GM19467 (cell line): ENCODE data around the gene LDAF1.
"Not testable (repeated sequence)": the region's sequence is repeated elsewhere in the genome, so short reads cannot be mapped to it uniquely, and the experiment has no call there.

Experiments
- ATAC-seq: cut with Tn5 transposase; IDR thresholded peaks from one replicate; pipeline ENCODE4 v1.9.1; 2021; ENCODE audit warnings: mild to moderate bottlenecking, moderate library complexity; ENCODE audit not compliant: unreplicated experiment

Gene LDAF1

DNA sequence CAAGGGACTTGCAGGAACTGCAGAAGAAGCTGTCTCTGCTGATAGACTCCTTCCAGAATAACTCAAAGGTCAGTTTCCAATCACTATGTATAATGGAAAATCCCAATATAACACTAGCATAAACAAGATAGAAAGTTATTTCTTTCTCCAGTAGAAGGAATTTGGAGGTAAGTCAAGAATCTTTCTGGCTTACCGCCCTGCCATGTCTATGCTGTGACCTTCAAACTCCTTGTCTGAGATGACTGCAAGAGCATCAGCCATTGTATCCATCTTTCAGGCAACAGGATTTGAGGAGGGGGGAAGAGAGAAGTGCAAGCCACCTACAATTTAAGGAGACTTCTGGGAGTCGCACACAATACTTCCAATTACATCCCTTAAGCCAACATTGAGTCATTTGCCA is 2.7 kb downstream of the LDAF1 start:
- no peak for ATAC-seq

- ATAC-seq = no peak
Measured at GRCh38 chr16:21162661-21163151, 4.2 kb downstream of the LDAF1 start.

DNA sequence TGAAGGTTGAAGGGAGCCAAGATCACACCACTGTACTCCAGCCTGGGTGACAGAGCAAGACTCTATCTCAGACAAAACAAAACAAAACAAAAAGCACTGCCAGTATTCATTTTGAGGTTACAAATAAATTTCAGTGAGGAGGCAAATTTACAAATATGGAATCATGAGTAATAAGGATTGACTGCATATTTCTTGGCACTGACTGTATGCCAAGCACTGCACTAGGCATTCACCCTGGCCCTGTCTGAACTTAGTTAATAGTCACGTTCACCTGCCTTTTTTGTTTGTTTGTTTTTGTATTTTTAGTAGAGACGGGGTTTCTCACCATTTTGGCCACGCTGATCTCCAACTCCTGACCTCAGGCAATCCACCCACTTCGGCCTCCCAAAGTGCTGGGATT is 5.1 kb downstream of the LDAF1 start:
- no peak for ATAC-seq

GRCh38 chr16:21164521-21165168 is 6.2 kb downstream of the LDAF1 start:
- no peak for ATAC-seq

- ATAC-seq = no peak
Measured at GRCh38 chr16:21166561-21166961, 8.1 kb downstream of the LDAF1 start.

GRCh38 chr16:21167360-21167759 is 8.9 kb downstream of the LDAF1 start:
- ATAC-seq = no peak

GRCh38 chr16:21167929-21168602 is 9.6 kb downstream of the LDAF1 start:
- ATAC-seq = no peak

GRCh38 chr16:21169249-21169981 is 10.9 kb downstream of the LDAF1 start:
- ATAC-seq = no peak

- ATAC-seq = not testable (repeated sequence)
Measured at GRCh38 chr16:21170116-21170515, 11.6 kb downstream of the LDAF1 start.

DNA sequence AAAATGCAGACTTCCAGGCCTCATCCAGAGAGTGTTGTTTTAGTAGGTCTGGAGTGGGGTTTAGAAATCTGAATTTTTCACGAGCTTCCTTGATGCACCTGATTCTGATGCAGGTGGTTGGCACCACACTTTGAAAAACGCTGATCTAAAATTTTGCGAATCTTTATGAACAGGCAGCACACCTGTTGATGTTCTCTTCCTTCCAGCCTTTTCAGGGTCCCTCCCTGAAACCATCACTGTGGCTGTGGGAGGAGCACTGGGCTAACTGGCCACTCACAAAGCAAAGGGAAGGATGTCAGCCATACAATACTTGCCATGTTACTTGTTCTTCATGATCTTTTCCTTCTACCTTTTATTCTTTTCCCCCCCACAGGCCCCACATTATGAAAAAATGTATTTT is 14.2 kb downstream of the LDAF1 start:
- no peak for ATAC-seq

DNA sequence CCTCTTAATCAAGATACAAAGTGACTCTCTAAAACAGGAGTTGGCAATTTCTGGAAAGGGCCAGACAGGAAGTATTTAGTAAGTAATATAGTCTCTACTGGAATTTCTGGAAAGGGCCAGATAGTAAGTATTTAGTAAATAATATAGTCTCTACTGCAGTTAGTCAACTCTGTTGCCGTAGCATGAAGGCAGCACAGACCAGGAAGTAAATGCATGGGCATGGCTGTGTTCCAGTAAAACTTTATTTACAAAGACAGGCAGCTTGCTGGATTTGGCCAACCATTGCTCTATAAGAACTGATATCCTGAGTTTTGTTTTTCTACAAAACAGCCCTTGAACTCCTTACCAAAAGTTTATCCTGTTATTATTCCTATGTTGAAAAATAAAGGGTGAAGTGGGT is 16.9 kb downstream of the LDAF1 start:
- no peak for ATAC-seq

DNA sequence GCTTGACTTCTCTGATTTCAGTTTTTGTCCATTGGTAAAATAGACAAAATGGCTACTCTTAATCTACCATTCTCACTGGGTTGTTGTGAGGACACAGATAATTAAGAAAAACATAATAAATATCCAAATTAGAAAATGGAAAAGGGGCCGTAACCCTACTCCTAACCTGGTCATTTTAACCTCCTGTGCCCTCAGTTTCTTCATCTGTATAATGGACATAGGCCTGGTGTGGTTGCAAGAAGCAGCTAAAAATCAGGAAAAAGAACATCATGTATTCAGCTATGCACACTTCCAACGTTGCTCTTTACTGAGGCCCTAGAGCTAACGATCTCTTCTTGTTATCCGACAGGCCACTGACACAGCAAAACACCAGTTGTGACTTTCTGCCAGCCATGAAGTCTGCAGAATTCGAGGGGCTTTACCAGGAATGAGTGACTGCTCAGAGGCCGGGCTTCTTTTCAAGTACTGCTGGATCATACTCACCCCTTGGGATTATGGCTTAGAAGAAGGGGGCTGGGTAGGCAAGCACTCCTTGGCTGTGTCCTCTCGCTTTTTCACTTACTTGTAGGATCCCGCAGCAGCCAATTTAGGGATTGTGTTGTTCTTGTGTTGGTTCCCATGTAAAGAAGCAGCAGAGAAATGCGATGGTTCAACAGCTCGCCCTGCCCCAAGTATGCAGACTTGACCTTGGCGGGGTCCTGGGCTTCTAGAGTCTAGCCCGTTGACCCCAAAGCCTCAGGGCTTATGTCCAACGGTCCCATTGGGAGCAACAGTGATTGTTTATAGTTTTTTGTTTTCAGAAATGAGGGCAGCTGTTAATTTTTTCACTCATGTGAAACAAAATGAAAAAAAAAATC is 20.9 kb downstream of the LDAF1 start:
- ATAC-seq = no peak

DNA sequence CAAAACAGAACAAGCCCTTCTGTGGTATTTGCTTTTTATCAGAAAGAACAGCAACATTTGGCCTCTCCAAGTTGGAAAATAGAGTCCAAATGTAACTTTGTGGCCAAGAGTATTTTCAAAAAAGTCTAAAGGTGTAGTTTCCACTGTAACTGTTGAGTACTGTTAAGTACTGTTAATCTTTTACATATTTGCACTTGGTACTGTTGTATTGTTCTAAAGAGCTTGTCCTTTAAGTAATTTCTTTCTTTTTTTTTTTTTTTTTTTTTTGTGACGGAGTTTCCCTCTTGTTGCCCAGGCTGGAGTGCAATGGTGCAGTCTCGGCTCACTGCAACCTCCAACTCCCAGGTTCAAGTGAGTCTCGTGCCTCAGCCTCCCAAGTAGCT is 21.5 kb downstream of the LDAF1 start:
- ATAC-seq = no peak

DNA sequence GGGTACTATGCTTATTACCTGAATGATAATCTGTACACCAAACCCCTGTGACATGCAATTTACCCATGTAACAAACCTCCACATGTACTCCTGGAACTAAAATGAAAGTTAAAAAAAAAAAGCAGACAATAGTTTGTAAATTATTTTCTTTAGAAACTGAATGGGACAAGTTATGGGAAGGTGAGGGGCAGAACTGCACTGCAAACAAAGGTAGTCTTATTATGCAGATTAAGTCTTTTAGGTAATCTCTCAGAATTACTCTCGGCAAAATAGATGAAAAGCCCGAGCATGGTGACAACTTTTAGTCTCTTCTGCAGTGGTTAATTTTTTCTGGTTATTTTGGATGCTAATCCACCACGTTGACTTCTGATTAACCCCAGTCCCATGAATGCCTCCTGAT is 25.5 kb downstream of the LDAF1 start:
- no peak for ATAC-seq

DNA sequence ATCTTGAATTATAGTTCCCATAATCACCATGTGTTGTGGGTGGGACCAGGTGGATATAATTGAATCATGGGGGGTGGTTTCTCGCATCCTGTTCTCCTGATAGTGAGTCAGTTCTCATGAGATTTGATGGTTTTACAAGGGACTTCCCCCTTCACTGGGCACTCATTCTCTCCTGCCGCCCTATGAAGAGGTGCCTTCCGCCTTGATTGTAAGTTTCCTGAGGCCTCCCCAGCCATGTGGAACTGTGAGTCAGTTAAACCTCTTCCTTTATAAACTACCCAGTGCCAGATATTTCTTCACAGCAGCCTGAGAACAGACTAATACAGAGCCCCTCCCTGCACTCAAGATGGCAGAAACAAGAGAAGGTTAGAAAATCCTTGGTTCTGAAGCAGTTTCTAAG is 26.4 kb downstream of the LDAF1 start:
- ATAC-seq = no peak

- ATAC-seq = no peak
Measured at GRCh38 chr16:21185659-21186325, 27.3 kb downstream of the LDAF1 start.

DNA sequence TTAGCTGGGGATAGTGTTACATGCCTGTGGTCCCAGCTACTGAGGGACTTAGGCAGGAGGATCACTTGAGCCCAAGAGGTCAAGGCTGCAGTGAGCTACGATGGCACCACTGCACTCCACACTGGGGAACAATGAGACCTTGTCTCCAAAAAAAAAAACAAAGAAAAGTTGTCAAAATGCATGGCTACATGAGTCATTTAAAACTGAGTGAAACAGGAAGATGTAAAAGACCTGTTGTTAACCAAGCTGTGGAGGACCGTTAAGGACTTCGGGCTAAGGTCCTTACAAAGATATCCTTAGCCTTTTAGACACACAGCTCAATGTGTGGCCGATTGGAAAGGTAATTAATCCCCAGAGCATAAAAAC is 27.8 kb downstream of the LDAF1 start:
- no peak for ATAC-seq

GRCh38 chr16:21189311-21189710 is 30.8 kb downstream of the LDAF1 start:
- no peak for ATAC-seq

- ATAC-seq = no peak
Measured at GRCh38 chr16:21190013-21190412, 31.5 kb downstream of the LDAF1 start.

DNA sequence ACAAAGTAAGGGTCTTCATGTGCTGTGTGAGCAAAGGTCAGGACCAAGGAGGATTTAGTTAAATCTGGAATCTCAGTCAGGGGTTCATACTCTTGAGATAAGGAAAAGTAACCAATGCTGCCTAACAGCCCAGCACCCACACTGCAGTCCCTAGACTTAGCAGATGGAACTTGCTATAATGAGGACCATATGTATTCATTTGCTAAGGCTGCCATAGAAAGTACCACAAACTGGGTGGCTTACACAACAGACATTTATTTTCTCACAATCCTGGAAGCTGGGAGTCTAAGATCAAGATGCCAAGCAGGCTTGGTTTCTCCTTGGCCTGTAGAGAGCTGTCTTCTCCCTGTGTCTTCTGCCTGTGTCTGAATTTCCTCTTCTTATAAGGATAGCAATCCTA is 32.1 kb downstream of the LDAF1 start:
- no peak for ATAC-seq

DNA sequence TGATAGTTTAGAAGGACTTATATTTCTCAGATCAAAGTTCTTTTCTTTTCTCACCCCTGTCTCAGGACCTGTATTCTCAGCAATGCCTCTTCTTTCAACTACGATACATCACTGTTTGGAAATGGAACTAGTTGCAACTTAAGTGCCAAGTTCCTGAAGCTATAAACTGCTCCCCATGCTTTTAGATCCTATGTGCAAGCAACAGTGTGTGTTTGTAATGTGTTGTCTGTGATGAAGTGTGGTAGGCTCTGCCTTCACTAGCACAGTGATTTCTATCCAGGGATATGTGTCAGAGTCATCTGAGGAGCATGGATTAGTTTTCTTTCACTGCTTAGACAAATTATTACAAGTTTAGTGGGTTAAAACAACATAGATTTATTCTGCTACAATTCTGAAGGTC is 34.5 kb downstream of the LDAF1 start:
- ATAC-seq = no peak
